Stimulated activated CD8-positive, alpha-beta memory T cell treated with anti-CD3 and anti-CD28 coated beads, Interleukin-2, amount 100 ng/mL, for 48 hours (primary cell): ENCODE data around the gene KCNK1.

Source experiments
- DNase-seq, 2 donors: peaks; one replicate each; pipeline ENCODE4 v3.0.0-alpha.2; 2020; ENCODE audit warnings: low read depth in 2 of 2

Gene KCNK1

DNA sequence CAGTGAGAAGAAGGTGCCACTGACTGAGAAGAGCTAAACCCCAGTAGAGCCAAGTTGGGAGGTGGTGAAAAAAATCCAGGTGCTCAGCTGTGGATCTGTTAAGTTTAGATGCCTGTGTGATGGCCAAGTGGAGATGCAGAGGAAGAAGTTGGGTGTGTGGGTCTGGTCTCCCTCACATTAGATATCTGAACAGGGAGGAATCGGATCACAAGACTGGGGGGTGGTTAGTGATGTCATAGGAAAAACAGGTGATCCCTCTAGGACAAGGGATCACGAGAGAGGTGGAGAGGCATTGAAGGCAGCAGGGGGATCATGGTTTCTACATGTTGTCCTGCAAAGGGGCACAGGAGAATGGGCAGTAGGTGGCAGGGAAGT, 22.6 kb downstream of the KCNK1 start:
- DNase-seq: no peak

DNA sequence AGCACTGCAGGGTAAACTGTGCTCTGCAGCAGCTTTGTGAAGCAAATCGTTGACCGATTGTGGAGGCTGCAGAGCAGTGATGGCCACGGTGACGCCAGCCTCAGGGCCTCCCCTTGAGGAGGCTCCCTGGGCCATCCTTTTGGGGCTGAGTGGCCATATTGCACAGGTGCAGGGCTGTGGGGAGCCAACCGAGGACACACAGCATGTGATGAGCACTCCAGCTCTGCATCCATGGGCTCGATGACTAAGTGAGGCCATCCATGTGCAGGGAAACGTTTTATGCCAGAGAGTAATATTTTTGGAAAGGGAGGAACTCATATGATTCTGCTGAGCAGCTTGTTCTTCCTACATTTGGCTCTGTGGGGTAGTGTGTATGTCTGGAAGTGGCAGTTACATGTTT, 24.6 kb downstream of the KCNK1 start:
- no peak for DNase-seq

DNA sequence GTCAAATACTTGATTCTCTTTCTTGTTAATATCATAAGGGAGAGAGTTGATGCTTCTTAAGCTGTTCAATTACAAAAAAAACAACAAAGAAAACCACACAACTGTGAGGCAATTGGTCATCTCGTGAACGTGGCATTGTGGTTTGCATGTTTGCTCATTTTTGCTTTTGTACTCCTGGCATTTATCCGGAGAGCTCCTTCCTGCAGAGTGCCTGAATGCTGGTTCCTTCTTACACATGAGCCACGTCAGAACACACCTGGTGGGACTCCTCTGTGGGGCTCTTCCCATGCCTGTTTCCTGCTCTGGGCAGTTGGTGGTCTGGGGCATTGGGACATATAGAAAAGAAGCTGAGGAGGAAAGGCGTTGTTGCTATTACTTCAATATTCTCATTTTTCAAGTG, 25.7 kb downstream of the KCNK1 start:
- no peak for DNase-seq

DNA sequence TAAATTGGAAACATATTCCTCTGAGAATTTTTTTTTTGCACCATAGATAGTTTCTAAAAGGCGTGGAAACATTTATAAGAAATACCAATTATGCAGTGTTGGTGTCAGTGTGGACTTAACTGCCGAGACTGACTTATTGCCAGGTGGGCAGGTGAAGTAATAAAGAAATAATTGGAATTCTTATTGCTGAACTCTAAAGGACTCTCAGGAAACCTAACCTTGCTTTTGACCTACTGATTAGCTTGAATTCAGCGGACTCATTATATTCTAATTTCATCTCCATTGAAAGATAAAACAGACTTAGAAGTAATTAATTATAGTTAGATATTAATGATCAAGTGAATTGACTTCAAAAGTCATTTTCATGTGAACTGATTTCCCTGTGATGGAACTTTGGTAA, 26.3 kb downstream of the KCNK1 start:
- DNase-seq: no peak

DNA sequence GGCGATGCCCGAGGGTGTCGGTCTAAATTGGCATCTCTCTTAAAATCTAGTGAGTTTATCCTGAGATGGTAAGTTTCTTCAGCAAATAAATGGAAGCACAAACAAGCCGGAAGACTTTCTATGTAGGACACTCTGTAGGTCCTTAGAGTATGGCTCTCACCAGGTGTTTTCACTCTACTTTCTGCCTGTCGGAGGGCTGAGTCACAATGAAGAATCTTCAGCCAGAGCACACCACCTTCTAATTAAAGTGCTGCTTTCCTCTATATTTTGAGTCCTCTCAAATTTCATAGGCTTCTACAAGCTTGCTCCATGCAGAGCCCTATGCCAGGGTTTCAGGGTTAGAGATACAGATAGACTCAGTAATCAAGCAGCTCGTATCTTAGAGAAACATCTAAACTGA, 27.1 kb downstream of the KCNK1 start:
- DNase-seq: no peak

DNA sequence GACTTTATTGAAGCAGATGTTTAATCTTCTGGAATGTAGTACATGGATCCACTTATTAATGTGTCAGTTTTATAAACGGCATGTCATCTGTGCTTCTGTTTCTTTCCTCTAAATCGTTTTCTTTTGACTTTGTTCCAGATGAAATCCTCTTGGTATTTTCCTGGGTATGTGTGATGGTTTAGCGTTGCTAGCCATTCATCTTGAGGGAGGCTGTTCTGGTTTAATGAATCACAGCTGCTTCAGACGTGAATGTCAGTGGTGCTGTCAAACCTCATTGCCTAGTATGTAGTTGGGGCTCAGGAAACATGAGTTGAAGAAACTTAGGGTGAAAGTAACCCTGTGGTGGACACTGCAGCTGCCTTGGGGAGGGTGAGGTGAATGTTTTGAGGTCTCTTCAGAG, 33.2 kb downstream of the KCNK1 start:
- no peak for DNase-seq

DNA sequence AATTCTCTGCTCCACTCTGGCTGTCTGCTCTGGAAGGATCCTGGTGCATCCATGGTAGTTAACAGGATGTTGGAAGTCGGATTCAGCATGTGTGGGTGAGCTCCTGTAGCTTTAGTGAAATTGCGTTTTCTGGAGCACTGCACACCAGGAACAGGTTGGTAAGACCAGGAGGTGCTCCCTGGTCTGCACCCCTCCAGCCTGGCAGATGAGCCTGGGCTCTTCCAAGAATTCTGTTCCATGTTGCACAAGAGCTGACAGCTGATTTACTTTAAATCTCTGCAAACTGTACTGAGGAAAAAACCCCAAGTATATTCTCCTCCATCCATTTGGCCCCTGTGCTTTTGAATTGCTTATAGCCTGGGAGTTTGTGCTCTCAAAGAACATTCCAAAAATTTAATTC, 33.7 kb downstream of the KCNK1 start:
- no peak for DNase-seq

DNA sequence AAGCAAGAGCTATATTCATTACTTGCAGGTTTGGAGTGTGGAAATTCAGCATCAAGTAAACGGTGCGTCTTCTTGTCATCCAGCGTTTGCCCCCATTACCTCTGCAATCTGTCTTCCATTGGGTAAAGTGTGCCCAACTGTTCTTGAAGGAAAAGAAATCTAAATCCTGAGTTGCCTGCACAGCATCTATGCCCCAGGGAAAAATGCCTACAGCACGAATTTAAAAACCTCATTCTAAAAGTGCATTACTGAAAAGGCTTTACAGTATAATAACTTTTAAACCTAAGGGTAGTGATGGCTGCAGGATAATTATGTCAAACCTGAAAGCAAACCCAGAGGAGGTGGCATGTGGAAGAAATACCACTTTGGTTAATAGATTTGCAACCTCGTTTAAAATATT, 37.2 kb downstream of the KCNK1 start:
- DNase-seq: no peak

DNA sequence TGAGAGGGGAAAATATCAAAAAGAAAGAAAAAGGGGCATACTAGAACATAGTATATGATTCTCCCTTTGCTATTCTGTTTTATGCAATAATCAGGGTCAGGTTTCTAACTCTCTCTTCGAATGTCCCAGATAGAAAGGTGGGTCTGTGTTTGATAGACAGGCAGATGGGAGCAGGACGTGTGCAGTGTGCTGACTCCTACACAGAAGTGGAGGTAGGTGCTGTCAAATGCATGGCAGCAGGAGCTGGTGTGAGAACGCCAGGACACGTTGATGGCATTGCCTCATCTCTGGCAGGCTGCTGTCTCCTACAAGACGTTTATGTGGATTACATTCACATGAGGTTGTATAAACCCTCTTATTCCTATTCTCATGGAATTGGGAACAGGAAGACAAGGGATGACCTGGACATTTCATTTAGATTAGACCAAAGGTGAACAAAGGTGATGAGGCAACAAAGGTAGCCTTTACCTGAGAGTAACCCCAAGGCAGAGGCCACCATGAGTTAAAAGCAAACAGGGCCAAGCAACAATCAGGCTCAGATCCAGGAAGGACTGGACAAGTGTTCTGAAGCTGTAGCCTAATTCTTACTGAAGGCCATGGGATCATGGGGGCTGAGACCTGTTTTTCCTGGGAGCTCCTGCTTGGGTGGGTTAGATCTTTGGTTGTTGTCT, 37.8 kb downstream of the KCNK1 start:
- no peak for DNase-seq

DNA sequence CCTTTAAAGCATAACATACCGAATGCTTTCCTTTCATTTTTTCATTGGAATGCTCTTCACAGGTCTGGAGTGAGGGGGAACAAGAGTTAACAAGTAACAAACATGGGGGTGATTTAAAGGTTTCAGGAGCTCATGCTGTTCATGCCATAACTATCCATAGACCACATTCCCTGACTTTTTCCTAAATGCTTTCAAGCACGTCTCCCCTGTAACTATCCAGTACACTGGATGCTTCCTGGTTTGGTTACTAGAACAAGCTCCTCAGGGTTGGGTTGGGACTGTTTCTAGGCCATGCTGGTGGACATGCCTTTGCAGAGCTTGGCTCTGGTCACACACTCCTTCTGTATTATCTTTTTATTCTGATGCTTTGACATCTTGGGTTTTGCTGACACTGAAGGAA, 38.6 kb downstream of the KCNK1 start:
- no peak for DNase-seq

DNA sequence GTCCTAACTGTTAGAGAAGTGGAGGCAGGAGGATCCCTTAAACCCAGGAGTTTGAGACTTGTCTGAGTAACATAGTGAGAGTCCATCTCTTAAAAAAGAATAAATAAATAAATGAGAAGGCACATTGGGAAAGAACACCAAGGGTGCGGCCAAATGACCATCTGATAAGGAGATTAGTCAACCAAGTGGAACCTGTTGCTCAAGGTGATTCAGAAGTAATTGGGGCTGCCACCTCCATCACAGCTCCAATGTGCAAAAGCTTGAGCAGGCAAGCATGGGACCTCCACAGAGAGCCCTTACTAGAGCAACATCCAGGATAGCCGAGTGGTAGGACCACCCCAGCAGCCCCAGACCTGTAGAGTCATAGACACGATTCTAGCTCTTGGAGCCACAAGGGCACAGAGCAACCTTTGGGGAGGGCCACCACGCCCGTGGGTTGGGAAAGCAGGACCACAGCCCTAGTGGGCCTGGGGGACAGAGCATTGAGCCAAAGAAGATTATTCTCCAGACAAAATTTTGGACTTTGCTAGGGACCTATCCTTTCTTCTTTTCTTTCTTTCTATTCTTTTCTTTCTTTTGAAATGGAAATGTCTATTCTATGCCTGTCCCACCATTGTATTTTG, 40.9 kb downstream of the KCNK1 start:
- no peak for DNase-seq

DNA sequence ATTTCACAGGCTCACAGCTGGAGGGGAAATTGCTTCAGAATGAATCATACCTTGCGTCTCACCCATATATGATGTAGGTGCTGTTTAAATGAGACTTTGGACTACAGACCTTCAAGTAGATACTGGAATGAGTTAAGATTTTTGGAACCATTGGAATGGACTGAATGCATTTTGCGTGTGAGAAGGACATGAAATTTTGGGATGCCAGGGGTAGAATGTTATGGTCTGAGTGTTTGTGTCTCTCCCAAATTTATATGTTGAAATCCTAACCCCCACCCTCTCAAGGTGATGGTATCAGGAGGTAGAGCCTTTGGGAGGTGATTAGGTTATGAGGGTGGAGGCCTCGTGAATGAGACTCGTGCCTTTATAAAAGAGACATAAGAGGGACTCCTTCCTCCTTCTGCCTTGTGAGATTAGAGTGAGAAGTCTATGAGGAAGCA, 41.4 kb downstream of the KCNK1 start:
- DNase-seq: no peak

DNA sequence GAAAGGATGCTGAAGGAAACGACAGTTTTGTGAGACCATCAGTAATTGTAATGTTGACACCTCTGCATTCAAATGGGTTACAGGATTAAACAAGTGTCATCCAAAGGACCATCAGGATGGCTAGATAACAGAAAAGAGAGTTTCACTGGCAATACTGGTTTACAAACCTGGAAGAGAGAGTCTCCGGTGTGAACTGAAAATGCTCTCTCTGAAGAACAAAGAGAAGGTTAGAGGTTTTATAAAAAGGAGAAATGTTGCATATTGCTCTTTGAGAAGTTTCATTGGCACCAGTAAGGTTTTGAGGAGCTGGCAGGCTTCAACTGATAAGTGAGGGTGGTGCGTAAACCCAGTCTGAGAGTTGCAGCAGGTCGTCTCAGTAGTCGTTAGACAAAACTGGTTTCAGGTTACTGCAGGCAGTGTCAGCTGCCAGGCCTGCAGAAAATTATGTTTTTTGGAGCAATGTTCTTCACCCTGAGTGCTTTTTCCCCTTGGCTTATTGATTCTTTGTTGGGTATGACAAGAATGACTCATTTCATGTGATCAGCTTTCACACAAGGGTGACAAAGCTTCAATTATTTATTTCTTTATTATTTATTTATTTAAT, 42.2 kb downstream of the KCNK1 start:
- DNase-seq: no peak

DNA sequence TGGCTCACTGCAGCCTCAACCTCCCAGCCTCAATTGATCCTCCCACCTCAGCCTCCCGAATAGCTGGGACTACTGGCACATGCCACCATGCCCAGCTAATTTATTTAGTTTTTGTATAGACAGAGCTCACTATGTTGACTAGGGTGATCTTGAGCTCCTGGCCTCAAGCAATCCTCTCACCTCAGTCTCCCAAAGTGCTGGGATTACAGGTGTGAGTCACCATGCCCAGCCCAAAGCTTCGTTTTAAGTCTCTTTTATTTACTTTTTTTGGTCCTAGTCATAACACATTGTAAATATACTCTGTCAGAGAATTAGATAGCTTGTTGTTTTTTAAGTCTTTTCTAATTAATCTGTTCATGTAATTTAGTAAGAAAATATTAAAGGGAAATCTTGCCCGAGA, 42.8 kb downstream of the KCNK1 start:
- DNase-seq: no peak

DNA sequence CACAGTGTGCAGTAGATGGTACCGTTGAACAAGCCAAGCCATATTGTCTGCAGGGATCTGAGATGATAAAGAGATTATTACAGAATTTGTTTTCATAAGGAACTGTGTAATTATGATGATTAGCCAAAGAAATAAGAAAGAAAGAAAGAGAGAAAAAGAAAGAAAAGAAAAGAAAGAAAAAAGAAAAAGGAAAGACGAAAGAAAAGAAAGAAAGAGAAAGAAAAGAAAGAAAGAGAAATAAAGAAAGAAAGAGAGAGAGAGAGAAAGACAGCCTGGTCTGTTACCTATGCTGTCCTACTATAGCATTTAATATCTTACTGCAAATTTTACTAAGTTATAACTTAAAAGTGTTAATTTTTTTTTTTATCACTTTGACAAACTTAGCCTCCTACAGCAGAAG, 43.6 kb downstream of the KCNK1 start:
- no peak for DNase-seq

DNA sequence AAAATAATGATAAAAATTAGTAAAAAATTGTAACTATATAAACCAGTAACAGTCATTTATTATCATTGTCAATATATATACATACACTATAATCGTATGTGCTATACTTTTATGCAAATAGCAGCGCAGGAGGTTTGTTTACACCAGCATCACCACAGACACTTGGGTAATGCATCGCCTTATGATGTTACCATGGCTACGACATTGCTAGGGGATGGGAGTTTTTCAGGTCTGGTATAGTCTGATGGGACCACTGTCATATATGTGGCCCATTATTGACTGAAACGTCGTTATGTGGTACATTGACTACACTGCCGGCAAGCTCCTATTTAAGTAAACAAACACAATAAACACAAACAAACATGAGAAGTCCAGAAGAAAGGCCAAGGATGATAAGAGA, 45.6 kb downstream of the KCNK1 start:
- DNase-seq: no peak

DNA sequence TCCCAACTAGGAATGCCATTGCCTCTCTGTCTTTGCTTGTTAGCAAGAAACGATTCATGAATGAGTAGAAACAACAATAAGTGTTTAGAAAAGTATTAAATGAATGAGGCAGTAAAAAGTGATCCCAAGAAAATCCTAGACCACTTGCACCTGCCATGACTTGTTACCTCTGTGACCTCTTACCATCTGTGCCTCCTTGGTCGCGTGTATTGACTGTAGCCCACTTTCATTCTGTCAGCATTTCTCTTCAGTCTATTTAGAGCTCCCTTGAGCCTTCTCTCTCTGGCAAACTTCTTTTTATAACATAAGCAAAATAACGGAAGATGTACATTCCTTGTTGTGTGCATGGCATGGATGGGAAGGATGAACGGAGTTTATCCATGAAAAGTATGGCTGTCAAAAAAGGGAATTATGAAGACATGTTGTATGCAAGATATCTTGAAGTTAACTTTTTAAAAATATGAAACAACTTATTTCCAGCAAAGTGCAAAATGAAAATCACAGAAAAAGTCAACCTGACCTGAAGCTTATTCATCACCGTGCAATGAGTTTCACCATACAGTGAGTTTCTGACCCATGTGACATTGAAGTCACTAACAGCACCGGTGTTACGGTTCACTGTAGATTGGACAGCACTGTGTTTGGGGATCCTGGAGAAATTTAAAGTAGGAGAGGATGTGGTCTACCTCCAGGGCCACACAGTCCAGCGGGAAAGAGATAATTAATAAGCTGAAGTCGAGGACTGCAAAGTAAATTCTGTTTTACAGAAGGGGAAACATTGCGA, 47.7 kb downstream of the KCNK1 start:
- no peak for DNase-seq

DNA sequence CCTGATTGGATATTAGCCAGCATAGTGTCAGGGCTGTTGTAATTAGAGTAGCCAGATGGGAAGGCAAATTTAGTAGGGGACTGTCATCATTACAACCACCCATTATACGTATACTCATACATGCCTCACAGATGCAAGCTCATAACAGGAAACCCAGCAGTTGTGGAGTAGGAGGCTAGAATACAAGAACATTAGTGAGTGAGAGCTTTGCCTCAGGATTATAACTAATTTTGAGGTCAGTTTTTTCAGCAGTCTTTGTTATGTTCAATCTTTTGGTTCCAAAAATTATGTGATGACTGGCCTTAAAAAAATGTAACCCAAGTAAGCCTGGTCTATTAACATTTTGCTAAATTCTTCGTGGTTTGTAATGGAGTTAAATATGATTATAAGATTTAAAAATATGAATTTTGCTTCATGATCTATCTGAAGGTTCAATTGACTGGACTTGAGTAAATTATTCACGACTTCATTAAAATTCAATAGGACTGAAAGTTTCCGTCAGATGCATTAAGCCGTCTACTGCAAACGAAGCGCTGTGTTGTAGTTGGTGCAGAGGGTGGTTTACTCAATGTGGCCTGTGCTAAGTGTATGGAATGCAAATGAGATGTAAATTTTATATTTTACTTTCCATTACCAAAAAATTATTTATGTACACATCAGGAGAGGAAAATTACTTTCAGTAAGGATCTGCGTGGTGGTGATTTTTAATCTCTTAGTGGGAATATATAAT, 48.8 kb downstream of the KCNK1 start:
- no peak for DNase-seq

DNA sequence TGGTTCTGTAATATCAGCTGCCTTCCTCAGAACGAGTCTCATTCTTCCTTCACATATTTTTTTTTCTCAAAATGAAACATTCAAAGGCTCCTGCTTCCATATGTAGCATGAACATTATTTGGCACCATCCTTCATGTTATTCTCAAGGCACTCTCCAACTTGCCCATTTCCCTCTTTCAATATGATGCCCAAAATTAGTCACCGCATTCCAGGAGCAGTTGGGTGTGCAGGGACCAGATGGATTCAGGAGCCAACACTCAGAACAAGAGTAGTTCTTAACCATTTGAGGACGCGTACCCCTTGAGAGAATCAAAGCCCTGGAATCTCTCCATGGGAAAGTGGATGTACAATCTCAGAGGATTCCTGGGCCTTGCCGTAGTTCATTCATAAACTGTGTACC, 50.3 kb downstream of the KCNK1 start:
- DNase-seq: no peak

DNA sequence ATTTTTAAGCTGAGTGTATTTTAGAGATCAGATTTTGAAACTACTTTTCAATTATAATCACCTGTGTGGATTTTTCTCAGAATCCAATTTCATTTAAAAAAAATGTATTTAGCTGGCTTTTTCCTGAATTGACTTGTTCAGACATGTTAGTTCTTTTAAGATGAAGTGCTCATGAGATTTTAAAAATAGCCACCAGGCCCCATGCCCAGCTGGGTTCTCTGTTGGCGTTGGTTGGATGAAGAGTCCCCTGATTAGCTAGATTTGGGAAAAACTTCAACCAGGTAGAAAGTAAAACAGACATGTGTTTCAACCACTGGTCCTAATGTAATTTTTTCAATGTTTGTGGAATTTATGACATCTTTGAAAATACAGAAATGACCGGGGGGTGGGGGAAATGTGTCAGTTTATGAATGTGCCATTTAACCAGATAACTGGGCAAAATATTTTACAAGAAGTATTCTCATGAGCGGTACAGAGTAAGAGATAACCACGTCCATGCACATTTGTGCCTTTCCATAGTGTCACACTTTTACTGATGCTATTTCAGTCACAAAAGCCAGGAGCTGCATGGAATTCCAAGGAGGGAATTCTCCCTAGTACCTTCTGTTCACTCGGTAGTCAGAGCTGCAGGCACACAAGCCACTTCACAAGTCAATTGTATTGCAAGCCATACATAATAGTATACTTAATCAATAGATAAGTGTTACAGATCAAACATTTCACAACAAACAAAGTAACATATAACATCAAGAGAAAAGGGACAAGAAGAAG, 51.1 kb downstream of the KCNK1 start:
- no peak for DNase-seq

DNA sequence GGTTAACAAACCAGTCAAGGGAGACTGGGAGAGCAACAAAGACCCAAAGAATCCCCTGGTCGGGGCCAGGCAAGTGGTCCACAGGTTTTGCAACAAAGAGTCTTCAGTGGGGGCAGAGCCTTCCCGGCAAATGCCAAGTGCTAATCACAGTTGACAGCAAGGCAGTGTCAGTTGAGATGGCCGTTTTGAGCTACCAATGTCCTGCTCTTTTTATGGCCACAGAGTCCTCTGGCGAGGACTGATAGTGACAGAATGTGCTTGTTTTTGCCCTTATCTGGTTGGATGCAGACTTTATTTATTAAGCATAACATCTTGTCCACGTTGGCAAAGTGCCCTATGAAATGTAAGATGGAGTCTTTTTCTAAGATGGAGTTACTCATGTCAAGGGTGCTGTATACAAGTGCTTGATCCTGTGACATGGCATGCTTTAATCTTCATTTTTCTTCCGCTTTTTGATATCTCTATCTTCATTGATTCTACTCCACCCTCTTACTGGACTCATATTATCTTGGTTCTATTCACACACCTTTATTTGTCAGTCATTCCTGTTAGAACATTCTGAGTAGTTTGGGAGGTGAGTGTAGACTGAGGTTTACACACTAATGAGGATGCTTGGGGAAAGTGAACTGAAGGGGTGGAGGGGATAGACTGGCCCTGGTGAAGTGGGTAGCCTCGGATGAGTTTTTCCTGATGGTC, 51.8 kb downstream of the KCNK1 start:
- DNase-seq: no peak
